Tongue (tissue), 2 donors: ENCODE results near the gene MXD1. TPM values are rescaled to one million over a fixed set of nuclear protein-coding genes. Genes with fewer than 3 reads are reported as not detected.
"Not testable (repeated sequence)": the region's sequence is repeated elsewhere in the genome, so short reads cannot be mapped to it uniquely, and the experiment has no call there.

Source experiments
- DNase-seq: peaks from one replicate; pipeline ENCODE4 v3.0.0-alpha.2; 2015
- total RNA-seq: library from RNA; depleted of rRNA; stranded (reverse); fragments of >200 nt; gene quantifications from one replicate; pipeline ENCODE4 v1.2.3, GENCODE V29; 2014

MXD1 gene
- total RNA-seq = 21.8 TPM

GRCh38 chr2:69914950-69915945 lies at the start of gene MXD1:
Gene MXD1 (plus strand): TSS chr2:69915109. CDS start chr2:69915331, 222 bp downstream.
- DNase-seq = peak; percentile 13

DNA sequence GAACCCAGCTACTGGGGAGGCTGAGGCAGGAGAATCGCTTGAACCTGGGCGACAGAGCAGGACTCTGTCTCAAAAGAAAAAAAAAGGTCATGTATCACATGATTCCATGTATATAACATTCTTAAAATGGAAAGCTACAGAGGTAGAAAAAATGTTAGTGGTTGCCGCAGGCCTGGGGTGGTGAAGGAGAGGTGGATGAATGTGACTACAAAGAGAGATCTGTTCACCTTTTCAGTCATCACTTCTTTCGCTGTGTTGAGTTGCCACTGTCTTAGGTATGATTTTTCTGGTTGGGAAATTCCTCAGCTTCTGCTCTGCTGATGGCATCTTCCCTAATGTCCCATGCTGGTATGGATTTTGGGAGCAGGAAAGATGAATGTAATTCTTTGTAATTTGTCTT lies 26.5 kb upstream of the MXD1 start:
- no peak for DNase-seq

DNA sequence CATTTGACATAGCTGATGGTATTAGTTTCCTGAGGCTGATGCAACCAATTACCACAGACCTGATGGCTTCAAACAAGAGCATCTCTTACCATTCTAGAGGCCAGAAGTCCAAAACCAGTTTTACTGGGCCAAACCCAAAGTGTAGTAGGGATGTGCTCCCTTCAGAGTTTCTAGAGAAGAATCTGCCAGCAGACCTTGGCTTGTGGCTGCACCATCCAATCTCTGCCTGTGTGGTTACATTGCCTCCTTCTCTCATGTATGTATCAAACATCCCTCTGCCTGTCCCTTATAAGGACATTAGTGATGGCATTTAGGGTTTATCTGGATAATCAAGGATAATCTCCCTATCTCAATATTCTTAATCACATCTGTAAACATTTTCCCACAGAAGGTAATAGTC lies 25.6 kb upstream of the MXD1 start:
- DNase-seq = no peak

DNA sequence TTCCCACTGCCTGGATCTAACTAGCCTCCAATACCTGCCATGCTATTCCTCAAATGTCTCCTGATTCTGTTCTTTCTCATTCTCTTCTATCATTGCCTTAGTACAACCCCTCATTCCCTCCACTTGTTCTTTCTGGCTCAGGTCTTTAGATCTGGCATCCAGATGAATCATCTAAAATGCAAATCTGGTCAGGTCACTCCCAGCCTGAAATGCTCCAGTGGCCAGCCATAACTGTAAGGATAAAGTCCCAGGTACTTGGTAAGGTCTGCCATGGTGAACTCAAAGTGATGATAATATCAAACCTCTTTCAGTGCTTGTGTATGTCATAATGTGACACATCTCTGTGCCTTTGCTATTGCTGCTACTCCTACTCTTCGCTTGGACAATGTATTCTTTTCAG lies 24.0 kb upstream of the MXD1 start:
- no peak for DNase-seq

DNA sequence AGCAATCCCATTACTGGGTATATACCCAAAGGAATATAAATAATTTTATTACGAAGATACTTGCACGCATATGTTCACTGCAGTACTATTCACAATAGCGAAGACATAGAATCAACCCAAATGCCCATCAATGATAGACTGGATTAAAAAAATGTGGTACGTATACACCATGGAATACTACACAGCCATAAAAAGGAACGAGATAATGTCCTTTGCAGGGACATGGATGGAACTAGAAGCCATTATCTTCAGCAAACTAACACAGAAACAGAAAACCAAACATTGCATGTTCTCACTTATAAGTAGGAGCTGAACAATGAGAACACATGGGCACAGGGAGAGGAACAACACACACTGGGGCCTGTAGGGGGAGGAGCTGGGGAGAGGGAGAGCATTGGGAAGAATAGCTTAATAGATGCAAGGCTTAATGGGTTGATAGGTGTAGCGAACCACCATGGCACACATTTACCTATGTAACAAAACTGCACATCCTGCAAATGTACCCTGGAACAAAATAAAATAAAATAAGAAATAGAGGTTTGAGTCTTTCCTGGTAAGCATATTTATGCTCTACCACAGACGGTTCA lies 22.0 kb upstream of the MXD1 start:
- DNase-seq = not testable (repeated sequence)

GRCh38 chr2:69893684-69894551 lies 21.0 kb upstream of the MXD1 start, which contains the start of gene SNRNP27:
Gene SNRNP27 (plus strand): TSS chr2:69893956. CDS start chr2:69893985, 29 bp downstream.
- peak; percentile 93 for DNase-seq

DNA sequence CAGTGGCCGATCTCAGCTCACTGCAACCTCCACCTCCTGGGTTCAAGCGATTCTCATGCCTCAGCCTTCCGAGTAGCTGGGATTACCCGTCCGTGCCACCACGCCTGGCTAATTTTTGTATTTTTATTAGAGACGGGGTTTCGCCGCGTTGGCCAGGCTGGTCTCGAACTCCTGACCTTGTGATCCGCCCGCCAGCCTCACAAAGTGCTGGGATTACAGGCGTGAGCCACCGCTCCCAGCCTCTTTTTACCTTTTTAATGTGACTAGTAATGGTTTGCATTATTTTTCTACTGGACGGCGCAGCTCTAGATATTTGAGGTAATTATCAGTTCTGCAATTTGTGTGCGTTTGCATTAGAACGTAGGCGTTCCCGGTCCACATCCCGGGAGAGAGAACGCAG lies 20.2 kb upstream of the MXD1 start:
- DNase-seq = not testable (repeated sequence)

DNA sequence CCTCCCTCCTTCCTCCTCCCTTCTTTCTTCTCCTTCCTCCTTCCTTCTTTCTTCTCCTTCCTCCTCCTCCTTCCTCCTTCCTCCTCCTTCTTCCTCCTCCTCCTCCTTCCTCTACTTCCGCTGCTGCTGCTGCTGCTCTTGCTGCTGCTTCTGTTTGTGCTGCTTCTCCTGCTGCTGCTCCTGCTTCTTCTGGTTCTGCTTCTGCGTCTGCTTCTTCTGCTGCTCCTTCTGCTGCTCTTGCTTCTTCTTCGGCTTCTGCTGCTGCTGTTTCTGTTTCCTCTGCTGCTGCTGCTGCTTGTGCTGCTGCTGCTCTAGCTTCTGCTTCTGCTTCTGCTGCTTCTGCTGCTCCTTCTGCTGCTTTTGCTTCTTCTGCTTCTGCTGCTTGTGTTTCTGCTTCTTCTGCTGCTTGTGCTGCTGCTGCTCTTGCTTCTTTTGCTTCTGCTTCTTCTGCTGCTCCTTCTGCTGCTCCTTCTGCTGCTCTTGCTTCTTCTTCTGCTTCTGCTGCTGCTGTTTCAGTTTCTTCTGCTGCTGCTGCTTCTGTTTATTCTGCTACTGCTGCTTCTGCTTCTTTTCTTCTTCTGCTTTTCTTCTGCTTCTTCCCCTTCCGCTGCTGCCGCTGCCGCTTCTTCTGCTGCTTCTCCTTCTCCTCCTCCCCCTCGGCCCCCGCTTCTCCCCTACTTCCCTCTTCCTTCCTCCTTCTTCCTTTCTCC lies 12.5 kb upstream of the MXD1 start:
- no peak for DNase-seq

DNA sequence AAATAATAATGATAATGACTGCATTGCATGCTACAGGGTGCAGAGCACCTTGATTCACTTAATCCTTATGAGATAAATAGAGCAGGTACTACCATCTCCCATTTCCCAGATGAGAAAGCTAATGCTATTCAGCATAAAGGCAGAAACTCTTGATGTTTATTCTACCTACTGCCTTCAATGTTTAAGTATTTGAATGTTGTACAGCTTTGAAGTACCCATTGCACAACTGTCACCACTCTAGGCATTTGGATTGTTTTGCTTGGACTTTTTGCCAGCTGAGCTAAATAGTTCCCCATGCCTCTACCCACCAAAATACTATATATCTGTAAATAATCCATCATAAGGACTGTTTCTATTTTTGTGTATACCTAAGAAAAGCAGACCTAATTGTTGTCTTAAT lies 7.7 kb upstream of the MXD1 start:
- no peak for DNase-seq

DNA sequence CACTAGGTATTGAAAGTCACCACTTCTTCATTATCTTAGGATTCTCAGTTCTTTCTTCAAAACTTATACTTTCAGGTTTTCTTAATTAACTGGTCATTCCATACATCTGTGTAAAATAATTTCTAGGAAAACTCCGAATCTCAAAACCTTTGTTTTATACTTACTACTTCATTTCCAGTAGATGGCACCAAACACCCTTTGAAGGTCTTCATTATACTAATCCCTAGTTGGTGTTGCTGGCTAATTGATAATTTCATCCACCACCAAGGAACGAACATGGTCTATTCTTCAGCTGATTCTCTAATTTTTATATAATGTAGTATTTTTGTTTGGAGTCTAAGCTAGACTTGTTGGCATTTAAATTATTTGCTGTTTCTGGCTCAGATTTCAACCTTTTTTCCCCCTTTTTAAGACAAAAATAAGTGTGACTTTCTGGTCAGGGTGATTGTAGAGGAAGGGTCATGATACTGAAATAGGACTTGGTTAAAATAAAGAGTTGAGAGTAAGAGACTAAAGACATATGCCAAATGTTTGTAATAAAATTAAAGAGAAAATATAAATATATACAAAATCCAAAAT lies 2.8 kb upstream of the MXD1 start:
- DNase-seq = peak; percentile 73

DNA sequence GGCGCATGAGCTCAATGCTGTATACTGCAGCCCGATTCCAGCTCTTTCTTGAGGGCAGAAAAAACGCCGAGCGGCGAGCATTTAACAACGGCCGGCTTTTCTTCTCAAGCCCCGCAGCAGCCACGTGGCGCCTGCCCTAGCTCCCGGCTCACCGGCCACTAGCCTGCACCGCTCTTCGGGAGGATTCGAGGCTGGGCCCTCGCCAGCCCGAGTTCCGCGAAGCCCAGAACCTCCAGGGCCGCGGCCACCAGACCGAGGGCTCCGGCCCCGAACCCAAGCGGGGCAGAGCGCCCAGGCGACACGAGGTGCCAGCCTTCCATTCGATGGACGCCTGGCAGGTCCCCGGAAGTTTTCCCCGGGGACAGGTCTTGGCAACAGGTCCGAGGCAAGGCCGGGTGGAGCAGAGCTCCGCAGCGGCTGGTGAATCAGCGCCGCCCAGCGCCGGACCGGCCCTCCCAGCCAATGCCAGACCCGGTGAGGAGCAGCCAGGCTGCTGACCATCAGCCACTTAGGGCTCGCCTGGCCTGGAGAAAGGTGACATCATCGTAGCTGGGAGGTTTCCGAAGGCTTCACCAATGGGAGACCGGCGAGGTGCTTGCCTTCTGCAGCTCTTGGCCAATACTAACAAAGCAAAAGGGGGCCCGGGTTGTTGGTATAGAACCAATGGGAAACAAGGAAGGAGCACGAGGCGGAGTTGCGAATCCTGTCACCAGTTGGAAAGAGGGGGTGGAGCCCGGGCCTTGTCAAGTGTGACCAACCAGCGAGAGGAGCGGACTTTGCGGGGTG lies 552 bp upstream of the MXD1 start:
- peak; percentile 100 for DNase-seq

DNA sequence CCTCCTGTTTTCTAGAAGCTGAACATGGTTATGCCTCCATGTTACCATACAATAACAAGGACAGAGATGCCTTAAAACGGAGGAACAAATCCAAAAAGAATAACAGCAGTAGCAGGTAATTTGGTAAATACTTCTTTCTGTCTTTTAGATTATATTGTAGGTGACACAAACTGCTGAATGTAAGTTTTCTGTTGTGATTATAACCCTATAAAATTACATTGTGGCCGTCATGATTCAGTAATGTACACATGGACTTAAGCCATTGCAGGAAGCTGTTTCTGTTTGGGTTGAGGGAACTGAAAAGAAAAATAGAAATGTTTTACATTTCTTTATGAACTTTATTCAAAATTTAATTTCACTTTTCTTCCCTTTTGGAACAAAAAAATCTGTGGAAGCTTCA lies 1.2 kb downstream of the MXD1 start:
- DNase-seq = no peak

GRCh38 chr2:69917852-69918251 lies 2.9 kb downstream of the MXD1 start:
- DNase-seq = no peak

- no peak for DNase-seq
Observed at GRCh38 chr2:69918401-69918800, 3.5 kb downstream of the MXD1 start.

DNA sequence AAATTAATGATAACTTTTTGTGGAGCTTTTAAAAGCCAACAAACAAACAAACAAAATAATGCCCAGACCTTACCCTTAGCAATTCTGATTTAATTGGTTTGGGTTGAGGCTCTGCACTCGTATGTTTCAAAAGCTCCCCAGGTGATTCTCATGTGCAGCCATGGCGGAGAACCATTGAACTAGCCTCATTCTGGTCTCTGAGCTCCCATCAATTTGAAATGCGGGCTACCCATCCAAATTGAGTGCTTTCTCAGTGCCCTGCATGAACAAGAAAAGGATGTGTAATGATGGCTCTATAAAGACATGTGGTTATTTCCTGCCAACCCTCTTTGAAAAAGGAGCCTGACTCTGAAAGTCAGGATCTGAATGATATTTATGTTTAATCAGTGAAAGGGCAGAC lies 8.2 kb downstream of the MXD1 start:
- no peak for DNase-seq

DNA sequence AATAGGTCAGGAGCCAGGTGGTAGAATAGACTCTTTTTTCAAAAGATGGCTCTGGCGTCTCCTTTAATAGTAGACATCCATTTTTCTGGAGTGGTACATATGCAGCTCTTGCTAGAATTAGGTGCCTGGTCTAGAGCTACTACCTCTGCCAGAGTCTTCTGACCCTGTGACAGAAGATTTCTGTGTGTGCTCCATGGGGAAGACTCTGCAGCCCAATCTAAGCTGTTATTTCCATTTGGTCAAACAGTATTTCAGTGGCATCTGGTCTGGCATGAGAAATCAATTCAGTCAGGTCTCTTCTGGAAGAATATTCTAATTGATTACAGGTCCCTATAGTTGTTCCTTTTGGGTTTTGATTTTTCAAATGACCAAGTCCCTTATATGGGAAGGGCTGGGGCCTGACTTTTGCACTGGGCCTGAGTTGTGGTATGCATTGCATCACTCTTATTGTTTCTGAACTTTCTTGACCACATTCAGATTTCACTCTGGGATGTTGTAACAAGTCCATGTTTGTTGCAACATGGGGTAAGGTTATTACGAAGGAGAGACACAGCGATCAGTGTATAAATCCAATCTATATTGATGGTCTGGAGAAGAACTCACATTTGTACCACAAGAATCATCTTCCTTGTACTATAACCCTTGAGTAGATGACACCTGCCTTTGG lies 12.1 kb downstream of the MXD1 start:
- DNase-seq = no peak

DNA sequence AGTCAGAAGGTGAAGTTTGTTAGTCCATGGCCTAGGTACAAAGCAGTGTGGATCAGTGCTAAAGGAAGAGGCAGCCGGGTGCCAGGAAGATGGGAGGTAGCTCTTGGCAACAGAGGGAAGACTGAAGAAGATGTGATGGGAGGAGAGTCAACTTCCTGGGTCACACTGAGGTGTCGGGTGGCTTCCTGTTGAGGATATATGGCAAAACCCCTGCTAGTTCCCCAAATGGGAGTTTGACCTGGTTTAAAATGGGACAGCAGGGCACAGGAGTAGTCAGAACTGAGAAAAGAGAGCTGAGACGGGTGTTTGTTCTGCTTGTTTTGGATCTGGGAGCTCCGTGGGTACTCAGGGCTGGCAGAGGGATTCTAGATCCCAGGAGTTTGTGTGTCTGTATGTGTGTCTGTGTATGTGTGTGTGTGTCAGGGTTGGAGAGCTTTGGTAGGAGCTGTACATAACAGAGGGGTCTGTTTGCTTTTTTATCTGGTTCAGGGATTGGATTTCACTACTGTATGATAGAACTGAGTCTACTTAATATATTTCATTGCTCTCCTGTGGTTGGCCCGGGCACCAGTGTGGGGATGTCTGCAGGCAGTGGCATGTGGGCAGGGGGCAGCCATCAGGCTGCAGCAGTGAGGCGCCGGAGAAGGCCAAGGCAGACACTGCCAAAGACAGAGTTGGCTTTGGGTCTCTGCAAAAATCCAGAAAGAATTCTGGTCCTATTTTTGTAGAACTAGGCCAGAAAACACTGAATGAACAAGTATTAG lies 17.1 kb downstream of the MXD1 start:
- no peak for DNase-seq

DNA sequence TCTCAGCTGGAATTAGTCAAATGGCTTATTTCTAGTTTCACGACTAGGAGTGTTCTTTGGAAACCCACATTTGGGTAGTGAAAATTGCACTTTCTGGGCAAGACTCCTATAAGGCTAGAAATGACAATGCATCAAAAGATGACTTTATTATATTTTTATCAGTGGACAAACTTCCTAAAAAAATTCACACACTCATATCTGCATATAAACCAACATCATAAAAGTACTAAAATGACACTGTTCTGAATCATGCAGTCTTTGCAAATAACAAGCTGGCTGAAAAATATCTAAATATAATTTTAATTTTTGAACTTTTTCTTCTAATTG lies 17.6 kb downstream of the MXD1 start:
- no peak for DNase-seq

- DNase-seq = no peak
Observed at GRCh38 chr2:69933254-69933828, 18.4 kb downstream of the MXD1 start.
